Measurements from ENCODE around the gene ST6GAL1.
"Not testable (repeated sequence)": the region's sequence is repeated elsewhere in the genome, so short reads cannot be mapped to it uniquely, and the experiment has no call there.

The ST6GAL1 gene

DNA sequence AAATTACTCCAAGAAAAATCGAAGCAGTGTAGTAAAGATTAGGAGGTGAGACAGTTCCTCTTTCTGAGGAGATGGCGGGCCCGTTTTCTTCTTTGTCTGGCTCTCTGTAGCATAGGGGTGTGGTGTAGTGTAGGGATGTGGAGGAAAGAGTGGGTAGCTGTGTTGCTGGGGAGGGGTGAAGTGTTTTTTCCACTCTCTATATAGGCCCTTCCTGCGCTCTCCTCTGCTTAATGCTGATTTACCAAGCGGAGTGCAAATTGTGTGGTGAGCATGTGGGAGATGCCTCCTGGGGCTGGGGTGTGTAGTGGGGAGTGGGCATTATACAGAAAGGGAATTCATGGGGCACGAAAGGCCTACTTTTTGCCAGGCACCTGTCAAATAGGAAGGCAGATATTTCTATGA is 94.9 kb downstream of the ST6GAL1 start:
- no peak for DNase-seq

DNA sequence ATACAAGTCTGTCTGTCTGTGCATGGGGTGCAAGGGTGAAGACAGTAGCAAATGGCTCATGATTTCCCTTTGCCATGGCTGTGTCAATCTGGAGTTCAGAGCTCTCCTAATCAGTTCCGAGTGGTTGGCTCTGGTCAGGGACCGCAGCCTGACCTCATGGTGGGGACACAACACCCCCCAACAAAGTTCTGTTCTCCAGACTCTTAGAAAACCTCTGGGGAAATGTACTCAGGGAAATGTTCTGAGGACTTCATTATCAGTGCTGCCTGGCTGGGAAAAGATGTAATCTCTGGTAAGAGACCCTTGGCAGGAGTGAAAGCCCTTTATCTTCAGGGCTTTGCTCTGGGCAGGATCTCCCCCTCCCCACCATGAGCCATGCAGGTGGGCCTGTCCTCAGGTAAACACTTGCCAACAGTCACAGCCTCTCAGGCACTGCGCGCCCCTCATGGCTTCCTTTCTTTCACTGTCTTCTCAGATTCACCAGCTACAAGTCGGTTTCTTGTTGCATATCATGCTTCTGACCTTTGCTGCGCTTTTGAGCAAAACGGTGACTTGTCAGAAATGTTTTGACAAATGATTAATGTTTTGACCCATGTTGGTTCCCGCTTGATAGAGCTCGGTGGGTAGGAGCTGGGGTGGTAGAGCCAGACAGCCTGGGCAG is 95.5 kb downstream of the ST6GAL1 start:
- DNase-seq: no peak

DNA sequence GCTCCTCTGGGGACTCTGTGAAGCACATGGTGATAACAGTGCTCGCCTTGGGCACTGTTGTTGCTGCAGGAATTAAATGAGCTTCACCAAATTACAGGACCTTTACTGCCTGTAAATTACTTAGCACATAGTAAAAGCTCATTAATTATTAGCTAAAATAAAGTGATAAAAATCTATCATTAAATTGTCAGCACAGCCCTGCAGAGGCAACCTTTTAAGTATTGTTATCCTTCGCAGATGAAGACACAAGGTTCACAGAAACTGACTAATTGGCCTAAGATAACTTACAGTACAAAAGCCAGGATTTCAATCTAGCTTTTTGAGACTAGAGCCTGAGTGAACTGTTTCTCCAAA is 96.0 kb downstream of the ST6GAL1 start:
- no peak for DNase-seq

DNA sequence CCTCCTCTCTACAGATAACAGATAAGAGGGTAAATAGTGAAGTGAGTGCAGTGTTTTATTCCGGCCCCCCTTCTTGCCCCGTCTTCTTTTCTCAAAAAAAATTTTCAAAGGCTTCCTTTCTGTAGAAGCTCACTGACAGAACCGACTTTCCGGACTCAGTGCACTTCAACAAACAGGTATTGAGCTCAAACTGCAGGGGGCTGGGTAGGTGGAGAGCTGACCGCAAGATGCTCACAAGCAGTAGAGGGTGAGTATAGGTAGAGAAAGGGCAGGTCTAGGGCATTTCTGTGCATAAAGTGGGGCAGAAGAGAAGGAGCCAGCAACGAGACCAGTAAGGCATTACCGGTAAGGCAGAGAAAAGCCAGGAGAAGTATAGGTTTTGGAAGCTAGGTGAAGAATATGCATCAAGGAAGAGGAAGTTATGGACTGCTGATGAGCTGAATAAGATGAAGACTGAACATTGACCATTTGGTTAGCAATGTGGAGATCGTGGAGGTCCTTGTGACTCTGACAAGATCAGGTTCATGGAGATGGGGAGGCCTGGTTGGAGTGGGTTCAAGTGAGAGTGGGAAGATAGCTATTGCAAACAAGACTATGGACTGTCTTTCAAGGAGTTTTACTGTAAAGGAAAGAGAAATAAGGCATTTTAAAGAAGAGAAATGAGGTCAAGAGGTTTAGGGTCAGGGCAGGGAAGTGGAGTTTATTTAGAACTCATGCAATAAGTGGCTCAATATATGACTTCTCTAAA is 97.4 kb downstream of the ST6GAL1 start:
- DNase-seq: no peak

DNA sequence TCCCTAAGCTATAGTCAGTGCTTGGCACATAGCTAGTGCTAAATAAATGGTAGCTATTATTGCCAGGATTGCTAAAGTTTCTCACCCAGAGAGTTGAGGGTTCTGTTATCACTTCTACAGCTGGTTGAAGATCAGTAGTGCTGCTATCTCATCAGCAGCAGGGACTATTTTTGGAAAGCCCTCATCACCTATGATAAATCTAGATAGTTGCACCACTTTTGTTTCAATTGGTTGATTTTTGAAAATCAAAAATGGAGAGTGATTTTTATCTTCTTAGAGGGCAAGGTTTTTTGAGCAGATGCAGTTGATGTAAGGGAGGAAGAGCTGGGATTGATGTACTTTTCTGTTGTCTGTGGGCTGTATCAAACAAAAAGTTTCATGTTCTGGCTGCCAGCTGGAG is 101.6 kb downstream of the ST6GAL1 start:
- DNase-seq: no peak

DNA sequence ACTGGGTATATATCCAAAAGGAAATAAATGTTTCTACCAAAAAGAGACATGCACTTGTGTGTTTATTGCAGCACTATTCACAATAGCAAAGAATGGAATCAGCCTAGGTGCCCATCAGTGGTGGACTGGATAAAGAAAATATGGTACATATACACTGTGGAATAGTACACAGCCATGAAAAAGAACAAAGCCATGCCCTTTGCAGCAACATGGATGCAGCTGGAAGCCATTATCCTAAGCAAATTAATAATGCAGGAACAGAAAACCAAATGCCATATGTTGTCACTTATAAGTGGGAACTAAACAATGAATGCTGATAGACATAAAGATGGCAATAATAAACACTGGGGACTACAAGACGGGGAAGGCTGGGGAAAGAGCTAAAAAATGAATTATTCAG is 106.1 kb downstream of the ST6GAL1 start:
- DNase-seq: no peak

DNA sequence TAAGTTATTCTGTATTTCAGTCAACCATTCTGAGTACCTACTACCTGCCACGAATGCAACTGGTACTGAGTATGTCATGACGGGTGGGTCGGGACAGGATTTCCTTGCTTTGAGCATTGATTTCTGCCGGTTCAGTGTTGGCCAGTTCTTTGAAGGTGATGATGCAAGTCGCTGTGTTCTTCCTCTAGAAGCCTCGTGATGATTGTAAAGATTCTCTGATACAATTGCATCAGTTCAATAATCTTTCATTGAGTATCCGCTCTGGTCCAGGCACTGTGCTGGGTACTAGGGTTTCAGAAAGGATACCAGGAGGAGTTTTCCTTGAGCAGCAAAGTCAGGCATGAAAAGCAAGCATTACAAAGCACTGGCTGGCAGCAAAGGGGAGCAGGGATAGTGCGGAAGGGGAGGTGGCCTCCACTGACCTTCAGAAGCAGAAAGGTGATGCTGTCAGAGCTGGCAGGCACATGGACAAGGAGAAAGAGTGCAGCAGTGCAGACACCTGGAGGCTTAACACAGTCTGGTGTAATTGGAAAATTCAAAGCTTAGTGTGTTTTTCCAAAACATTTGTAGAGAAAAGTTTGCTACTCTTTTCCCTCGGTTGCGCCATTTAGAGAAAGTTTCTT is 108.9 kb downstream of the ST6GAL1 start:
- no peak for DNase-seq

DNA sequence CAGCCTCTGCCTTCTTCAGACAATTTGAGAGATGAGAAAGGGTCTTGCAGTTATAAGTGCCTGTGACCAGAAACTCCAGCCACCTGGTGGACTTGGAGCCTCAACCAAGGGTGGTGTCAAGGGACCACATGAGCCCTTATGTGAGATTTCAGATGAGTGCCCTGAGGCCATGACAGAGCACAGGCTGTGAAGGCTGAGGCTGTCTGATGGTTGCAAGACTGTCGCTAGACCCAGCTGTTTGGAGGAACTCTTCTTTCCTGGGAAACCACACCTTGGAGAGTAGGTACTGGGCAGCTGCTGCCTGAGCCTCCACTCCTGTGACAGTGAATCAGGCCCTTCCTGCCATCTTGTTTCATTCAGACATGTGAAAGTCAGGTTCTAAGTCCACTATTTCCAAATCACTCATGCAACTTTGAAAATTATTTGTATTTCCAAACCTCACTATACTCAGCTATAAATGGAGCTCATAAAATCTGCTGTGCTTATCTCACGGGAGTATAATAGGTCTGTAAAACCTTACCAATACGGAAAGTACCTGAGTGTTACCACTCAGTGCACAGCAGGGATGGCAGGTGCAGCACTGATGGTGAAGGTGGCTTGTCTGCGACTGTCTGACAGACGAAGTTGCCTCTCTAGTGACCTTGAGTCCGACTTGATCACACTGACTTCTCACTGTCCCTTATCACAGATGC is 109.5 kb downstream of the ST6GAL1 start:
- no peak for DNase-seq

DNA sequence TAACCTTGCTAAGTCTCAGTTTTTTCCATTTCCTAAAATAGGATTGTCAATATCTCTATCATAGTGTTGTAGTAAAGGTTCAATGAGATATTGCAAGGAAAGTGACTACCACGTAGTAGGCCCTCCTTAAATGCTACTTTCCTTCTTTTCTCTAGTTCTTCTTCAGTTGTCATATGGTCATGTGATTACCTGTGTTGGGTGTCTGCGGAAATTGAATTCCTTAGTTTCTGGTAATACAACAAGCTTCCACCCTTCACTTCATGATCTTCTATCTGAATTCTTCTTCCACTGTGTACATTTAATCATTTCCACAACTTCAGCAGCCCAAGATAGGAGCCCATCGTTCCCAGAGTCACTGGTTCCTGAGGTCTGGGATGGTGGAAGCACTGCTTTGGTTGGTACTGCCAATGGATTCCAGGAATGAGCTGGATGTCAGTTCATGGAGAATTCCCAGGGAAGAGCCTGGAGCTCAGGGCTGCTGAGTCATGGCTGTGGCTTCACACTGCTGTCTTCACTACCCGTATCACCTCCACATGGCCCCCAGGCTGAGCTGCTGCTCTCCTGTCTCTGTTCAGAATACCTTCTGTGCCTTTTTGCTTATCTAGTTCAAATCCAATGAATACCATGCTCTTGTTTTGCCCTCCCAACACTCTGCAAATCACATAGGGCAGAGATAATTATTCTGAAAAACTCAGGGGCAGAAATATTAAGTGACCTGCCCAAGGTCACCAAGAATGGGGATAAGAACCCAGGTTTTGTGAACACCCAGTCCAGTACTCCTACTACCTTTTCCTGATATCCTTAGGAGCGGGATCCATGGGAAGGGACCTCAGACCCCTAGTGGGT is 110.4 kb downstream of the ST6GAL1 start:
- no peak for DNase-seq

DNA sequence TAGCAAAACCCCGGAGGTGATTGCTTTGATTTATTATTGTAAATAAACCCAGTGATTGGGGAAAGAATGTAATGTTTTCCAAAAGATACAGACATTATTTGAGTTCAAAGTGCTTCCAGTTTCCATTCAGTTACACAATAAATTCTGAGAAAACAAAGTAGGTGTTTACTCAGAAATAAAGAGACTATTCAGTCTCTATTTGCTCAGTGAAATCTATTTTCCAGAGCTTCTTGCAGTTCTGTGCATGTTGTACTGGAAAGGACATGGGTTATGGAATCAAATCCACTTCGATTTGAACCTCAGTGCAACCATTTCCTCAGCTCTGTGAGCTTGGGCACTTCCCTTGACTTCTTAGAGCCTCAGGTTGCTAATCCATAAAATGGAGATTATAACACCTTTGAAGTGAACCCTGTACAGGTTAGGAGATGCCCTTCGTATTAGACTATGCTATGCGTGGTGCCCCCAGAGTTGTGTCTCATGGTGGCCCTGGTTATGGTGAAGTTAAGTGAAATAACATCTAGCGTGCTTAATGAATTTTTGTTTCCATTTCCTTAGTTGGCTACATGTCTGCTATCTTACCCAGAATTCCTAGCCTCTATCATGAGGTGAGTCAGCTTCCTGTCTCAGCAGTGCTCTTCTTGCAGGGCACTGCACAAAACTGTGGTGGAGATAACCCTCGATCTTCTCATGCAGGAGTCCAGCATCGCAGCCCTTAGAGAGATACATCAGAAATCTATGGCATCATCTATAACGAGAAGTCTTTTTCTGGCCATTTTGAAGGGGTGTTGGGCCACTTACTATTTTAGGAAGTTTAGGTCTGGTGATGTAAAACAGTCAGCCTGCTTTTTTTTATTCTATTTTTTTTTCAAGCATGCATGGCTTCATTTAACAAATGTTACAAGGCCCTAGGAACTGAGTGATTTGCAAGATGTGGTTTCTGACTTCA is 111.3 kb downstream of the ST6GAL1 start:
- no peak for DNase-seq

DNA sequence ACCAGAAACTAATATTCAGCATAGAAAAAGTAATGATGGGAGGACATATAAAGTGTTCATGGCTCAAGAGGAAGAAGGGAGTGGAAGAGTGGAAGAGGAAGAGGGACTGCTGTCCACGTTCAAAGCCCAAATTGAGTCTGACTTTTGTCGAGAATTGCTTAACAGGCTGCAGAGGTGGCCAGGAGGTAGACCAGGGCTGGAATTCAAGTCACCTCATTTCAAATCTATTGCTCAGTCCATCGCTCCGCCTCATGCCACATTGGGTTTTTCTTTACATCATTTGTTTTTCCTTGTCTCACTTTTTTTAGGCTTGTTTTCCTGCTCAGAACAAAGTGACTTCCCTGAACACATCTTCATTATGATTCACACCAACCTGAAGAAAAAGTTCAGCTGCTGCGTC is 112.0 kb downstream of the ST6GAL1 start:
- no peak for DNase-seq

DNA sequence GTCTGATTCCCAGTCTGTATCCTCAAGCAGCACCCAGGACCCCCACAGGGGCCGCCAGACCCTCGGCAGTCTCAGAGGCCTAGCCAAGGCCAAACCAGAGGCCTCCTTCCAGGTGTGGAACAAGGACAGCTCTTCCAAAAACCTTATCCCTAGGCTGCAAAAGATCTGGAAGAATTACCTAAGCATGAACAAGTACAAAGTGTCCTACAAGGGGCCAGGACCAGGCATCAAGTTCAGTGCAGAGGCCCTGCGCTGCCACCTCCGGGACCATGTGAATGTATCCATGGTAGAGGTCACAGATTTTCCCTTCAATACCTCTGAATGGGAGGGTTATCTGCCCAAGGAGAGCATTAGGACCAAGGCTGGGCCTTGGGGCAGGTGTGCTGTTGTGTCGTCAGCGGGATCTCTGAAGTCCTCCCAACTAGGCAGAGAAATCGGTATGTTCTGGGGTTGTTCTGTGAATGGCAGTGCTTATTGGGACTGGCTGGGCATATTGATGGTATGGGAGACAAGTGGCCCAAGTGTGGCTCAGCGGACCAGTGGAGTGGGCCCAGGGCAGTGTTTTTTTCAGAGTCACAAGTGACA is 112.6 kb downstream of the ST6GAL1 start:
- no peak for DNase-seq

DNA sequence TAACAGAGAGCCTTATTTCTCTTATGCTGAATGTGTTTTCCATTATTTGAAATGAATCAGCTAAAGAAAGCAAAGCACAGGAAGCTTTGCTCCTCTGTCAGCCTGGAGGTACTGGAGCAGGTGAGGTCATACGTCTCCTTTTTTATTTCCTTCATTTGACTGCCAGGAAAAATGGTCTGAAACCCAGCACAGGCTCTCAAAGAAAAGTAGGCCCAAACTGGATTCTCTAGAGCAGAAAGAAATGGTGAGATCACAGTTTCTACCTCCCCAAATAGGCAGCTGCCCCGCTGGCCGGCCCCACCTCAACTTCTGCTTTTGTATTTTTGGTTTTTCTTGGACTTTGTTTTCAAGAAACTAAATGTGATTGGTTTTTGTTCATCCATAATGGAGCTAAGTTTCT is 113.9 kb downstream of the ST6GAL1 start:
- no peak for DNase-seq

DNA sequence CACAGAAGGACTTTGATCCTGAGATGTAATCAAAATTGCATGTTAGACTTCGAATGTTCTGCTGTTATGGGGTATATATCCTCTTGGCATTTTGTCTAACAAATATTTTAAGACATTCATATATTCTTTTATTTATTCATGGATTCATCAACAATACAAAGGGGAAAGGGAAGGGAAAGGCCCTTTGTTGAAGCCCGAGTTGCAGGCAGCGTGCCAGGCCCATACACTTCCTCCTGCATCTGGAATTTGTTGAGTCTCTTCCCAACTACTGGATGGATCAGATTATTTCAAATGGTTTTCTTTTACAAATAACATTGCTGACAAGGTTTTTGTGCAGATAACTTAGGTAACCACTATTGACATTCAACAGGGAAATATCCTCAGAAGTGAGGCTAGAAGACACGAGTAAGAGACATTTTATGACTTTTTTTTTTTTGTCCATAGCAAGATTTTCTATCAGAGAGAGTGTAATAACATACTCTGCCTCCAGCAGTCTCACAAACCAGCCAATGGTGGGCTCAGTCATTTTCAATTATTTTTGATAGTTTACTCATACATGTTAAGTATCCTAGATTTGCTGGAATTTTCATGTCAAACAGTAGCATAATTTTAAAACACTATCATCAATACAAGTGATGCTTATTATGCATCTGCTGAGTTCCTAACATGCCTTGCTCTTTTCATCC is 114.7 kb downstream of the ST6GAL1 start:
- DNase-seq: no peak

DNA sequence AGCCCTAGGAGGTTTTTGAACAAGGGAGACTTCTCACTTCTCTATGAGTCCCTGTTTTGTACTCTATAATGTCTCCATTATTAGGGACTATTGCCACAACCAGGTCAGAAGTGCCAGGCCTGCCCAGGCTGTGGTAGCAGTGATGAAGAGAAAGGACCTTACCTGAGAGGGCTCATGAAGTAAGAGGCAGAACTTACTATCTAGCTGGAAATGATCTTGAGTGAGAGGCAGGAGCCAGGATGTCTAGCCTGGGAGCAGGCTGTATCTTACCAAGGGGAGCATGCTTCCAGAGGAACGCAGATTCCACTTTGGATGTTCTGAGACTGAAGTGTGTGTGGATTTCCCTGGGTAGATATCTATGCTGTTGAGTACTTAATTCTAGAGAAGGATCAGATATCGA is 115.7 kb downstream of the ST6GAL1 start:
- no peak for DNase-seq

DNA sequence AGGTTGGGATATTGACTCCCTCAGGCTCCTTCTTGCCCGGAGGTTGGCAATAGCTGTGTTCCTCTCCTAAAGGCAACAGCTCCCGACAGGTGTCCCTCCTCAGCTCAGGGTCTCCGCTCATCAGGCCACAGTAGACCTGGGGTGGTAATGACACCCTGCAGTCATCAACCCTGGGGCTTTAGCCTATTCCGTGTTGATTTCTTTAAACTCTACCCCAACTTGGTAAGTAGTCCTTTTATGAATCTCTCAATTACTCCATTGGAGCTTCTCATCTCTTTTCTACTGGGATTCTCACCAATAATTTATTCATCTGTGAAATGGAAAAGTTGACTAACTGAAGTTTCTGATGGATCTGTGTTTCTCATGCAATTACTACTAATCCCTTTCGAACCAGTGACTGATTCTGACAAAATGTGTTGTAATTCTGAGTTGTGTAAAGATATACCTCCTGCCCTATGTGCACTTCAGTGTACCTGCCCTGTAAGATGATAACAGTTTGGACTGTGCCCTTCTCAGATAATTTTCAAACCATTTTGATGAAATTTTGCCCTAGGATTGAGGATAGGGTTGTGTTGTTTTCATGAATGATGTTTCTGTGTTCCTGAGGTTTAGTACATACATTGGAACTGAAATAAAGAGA is 119.3 kb downstream of the ST6GAL1 start:
- no peak for DNase-seq

DNA sequence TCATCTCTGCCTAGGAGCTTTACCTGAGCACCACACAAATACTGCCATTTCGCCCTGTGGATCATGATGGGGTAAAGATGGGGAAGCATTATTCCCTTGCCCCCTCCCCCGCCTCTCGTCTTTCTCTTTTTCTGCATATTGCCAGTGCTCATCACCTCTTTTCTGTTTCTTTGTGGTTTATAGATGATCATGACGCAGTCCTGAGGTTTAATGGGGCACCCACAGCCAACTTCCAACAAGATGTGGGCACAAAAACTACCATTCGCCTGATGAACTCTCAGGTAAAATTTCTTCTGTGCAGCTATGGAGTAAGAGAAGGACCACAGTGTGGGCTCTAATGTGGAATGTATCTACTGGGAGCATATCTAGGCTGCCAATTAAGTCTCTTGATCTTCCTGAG is 120.7 kb downstream of the ST6GAL1 start:
- no peak for DNase-seq

DNA sequence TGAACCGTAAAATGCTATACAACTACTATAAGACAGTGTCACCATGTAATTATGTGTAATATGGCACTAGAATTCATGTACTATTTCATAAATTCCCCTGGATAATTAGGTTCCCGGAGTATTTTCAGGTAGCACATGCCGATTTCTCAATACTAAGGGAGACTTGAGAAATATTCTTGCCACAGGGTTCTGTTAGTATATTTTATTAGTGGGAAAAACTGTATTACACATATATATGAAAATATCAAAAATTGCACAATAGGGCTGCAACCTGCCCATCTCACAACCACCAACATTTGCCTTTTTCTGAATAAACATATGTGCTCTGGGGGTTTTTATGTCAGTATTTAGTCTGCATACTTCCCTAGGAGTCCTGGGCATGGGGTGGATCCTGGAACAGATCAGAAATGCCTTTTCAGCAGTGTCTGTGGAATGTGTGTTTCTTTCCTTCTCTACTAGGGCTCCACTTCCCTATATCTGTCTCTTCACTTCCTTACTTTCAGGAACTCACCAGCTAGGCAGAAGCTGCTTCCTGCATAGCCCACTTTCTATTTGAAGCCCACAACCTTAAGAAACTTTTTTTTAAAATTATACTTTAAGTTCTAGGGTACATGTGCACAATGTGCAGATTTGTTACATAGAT is 121.5 kb downstream of the ST6GAL1 start:
- DNase-seq: no peak

DNA sequence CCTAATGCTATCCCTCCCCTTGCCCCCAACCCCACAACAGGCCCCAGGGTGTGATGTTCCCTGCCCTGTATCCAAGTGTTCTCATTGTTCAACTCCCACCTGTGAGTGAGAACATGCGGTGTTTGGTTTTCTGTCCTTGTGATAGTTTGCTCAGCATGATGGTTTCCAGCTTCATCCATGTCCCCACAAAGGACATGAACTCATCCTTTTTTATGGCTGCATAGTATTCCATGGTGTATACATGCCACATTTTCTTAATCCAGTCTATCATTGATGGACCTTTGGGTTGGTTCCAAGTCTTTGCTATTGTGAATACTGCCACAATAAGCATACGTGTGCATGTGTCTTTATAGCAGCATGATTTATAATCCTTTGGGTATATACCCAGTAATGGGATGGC is 122.1 kb downstream of the ST6GAL1 start:
- DNase-seq: not testable (repeated sequence)

DNA sequence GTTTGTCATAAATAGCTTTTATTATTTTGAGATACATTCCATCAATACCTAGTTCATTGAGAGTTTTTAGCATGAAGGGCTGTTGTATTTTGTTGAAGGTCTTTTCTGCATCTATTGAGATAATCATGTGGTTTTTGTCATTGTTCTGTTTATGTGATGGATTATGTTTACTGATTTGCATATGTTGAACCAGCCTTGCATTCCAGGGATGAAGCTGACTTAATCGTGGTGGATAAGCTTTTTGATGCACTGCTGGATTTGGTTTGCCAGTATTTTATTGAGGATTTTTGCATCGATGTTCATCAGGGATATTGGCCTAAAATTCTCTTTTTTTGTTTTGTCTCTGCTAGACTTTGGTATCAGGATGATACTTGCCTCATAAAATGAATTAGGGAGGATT is 124.1 kb downstream of the ST6GAL1 start:
- DNase-seq: not testable (repeated sequence)

Data from NCI-H1436 treated with DMSO at 0.1 percent for 48 hours (cell line).